ENCODE results near the gene C19orf44.

The C19orf44 gene

GRCh38 chr19:16527971-16528521 lies 31.9 kb downstream of the C19orf44 start:
- H3K4me1 ChIP-seq (ENCODE audit: insufficient read depth, low read length) = no peaks in the 10 kb centered on the region
- H3K27ac ChIP-seq (ENCODE audit: low read depth, low read length) = no peak overlapping the region
- no peak overlapping the region for H3K9ac ChIP-seq (ENCODE audit: low read depth, low read length)
- H3K9me3 ChIP-seq (ENCODE audit: insufficient read depth, low read depth, low read length) = no peaks in the 10 kb centered on the region
- no peak overlapping the region for H3K4me3 ChIP-seq (ENCODE audit: low read length)
- peaks cover 100% of the 10 kb centered on the region for H3K36me3 ChIP-seq (ENCODE audit: insufficient read depth, low read length)
- 90% methylated on average over 12 of the region's 12 CpGs for WGBS
- H3K27me3 ChIP-seq (ENCODE audit: insufficient read depth, low read length) = no peaks in the 10 kb centered on the region

GRCh38 chr19:16529466-16530144 lies 33.4 kb downstream of the C19orf44 start:
- H3K27ac ChIP-seq (ENCODE audit: low read depth, low read length) = no peak overlapping the region
- no peaks in the 10 kb centered on the region for H3K9me3 ChIP-seq (ENCODE audit: insufficient read depth, low read depth, low read length)
- 94% methylated on average over 25 of the region's 25 CpGs for WGBS
- H3K27me3 ChIP-seq (ENCODE audit: insufficient read depth, low read length) = no peaks in the 10 kb centered on the region
- H3K36me3 ChIP-seq (ENCODE audit: insufficient read depth, low read length) = peaks cover 100% of the 10 kb centered on the region
- no peak overlapping the region for H3K4me3 ChIP-seq (ENCODE audit: low read length)
- no peaks in the 10 kb centered on the region for H3K4me1 ChIP-seq (ENCODE audit: insufficient read depth, low read length)
- H3K9ac ChIP-seq (ENCODE audit: low read depth, low read length) = no peak overlapping the region

- Histone ChIP-seq H3K27ac (ENCODE audit: low read depth, low read length) (no peak overlapping the region), H3K9ac (ENCODE audit: low read depth, low read length) (no peak overlapping the region), H3K9me3 (ENCODE audit: insufficient read depth, low read depth, low read length) (no peaks in the 10 kb centered on the region), H3K36me3 (ENCODE audit: insufficient read depth, low read length) (peaks cover 98% of the 10 kb centered on the region), H3K27me3 (ENCODE audit: insufficient read depth, low read length) (no peaks in the 10 kb centered on the region), H3K4me1 (ENCODE audit: insufficient read depth, low read length) (no peaks in the 10 kb centered on the region), H3K4me3 (ENCODE audit: low read length) (no peak overlapping the region)
- 95% methylated on average over 43 of the region's 43 CpGs for WGBS
Measured at GRCh38 chr19:16530540-16531379, 34.6 kb downstream of the C19orf44 start.

- Histone ChIP-seq H3K9me3 (ENCODE audit: insufficient read depth, low read depth, low read length) (no peaks in the 10 kb centered on the region), H3K27ac (ENCODE audit: low read depth, low read length) (no peak overlapping the region), H3K27me3 (ENCODE audit: insufficient read depth, low read length) (no peaks in the 10 kb centered on the region), H3K9ac (ENCODE audit: low read depth, low read length) (no peak overlapping the region), H3K4me3 (ENCODE audit: low read length) (no peak overlapping the region), H3K36me3 (ENCODE audit: insufficient read depth, low read length) (peaks cover 98% of the 10 kb centered on the region), H3K4me1 (ENCODE audit: insufficient read depth, low read length) (no peaks in the 10 kb centered on the region)
- WGBS = 97% methylated on average over 12 of the region's 12 CpGs
Measured at GRCh38 chr19:16531380-16531669, 35.1 kb downstream of the C19orf44 start.

GRCh38 chr19:16532440-16533234 lies 36.4 kb downstream of the C19orf44 start:
- no peaks in the 10 kb centered on the region for H3K27me3 ChIP-seq (ENCODE audit: insufficient read depth, low read length)
- no peaks in the 10 kb centered on the region for H3K9me3 ChIP-seq (ENCODE audit: insufficient read depth, low read depth, low read length)
- no peak overlapping the region for H3K9ac ChIP-seq (ENCODE audit: low read depth, low read length)
- 96% methylated on average over 47 of the region's 47 CpGs for WGBS
- no peaks in the 10 kb centered on the region for H3K4me1 ChIP-seq (ENCODE audit: insufficient read depth, low read length)
- H3K27ac ChIP-seq (ENCODE audit: low read depth, low read length) = no peak overlapping the region
- no peak overlapping the region for H3K4me3 ChIP-seq (ENCODE audit: low read length)
- peaks cover 94% of the 10 kb centered on the region for H3K36me3 ChIP-seq (ENCODE audit: insufficient read depth, low read length)

- peaks cover 88% of the 10 kb centered on the region for H3K36me3 ChIP-seq (ENCODE audit: insufficient read depth, low read length)
- 95% methylated on average over 18 of the region's 18 CpGs for WGBS
- no peak overlapping the region for H3K9ac ChIP-seq (ENCODE audit: low read depth, low read length)
- H3K4me3 ChIP-seq (ENCODE audit: low read length) = no peak overlapping the region
- H3K27me3 ChIP-seq (ENCODE audit: insufficient read depth, low read length) = no peaks in the 10 kb centered on the region
- H3K27ac ChIP-seq (ENCODE audit: low read depth, low read length) = no peak overlapping the region
- no peaks in the 10 kb centered on the region for H3K9me3 ChIP-seq (ENCODE audit: insufficient read depth, low read depth, low read length)
- no peaks in the 10 kb centered on the region for H3K4me1 ChIP-seq (ENCODE audit: insufficient read depth, low read length)
Measured at GRCh38 chr19:16535381-16535780, 39.2 kb downstream of the C19orf44 start.

GRCh38 chr19:16536130-16536529 lies 39.9 kb downstream of the C19orf44 start:
- no peaks in the 10 kb centered on the region for H3K9me3 ChIP-seq (ENCODE audit: insufficient read depth, low read depth, low read length)
- 97% methylated on average over 9 of the region's 9 CpGs for WGBS
- H3K4me1 ChIP-seq (ENCODE audit: insufficient read depth, low read length) = 0 out of 2 replicates have a peak, but pooled peaks cover 4% of the 10 kb centered on the region
- H3K27me3 ChIP-seq (ENCODE audit: insufficient read depth, low read length) = no peaks in the 10 kb centered on the region
- no peak overlapping the region for H3K27ac ChIP-seq (ENCODE audit: low read depth, low read length)
- no peak overlapping the region for H3K9ac ChIP-seq (ENCODE audit: low read depth, low read length)
- H3K4me3 ChIP-seq (ENCODE audit: low read length) = no peak overlapping the region
- H3K36me3 ChIP-seq (ENCODE audit: insufficient read depth, low read length) = peaks cover 86% of the 10 kb centered on the region

- Histone ChIP-seq H3K9me3 (ENCODE audit: insufficient read depth, low read depth, low read length) (no peaks in the 10 kb centered on the region), H3K36me3 (ENCODE audit: insufficient read depth, low read length) (peaks cover 77% of the 10 kb centered on the region), H3K4me1 (ENCODE audit: insufficient read depth, low read length) (0 out of 2 replicates have a peak, but pooled peaks cover 6% of the 10 kb centered on the region), H3K27me3 (ENCODE audit: insufficient read depth, low read length) (no peaks in the 10 kb centered on the region), H3K4me3 (ENCODE audit: low read length) (no peak overlapping the region), H3K9ac (ENCODE audit: low read depth, low read length) (no peak overlapping the region), H3K27ac (ENCODE audit: low read depth, low read length) (no peak overlapping the region)
- WGBS = 97% methylated on average over 13 of the region's 13 CpGs
Measured at GRCh38 chr19:16537111-16537510, 40.9 kb downstream of the C19orf44 start.

GRCh38 chr19:16540948-16541347 lies 44.8 kb downstream of the C19orf44 start:
- Histone ChIP-seq H3K27ac (ENCODE audit: low read depth, low read length) (no peak overlapping the region), H3K9me3 (ENCODE audit: insufficient read depth, low read depth, low read length) (no peaks in the 10 kb centered on the region), H3K27me3 (ENCODE audit: insufficient read depth, low read length) (no peaks in the 10 kb centered on the region), H3K36me3 (ENCODE audit: insufficient read depth, low read length) (peaks cover 45% of the 10 kb centered on the region), H3K9ac (ENCODE audit: low read depth, low read length) (peak overlapping the region; percentile 99), H3K4me1 (ENCODE audit: insufficient read depth, low read length) (0 out of 2 replicates have a peak, but pooled peaks cover 10% of the 10 kb centered on the region), H3K4me3 (ENCODE audit: low read length) (peak overlapping the region; percentile 95)
- 93% methylated on average over 12 of the region's 12 CpGs for WGBS

- Histone ChIP-seq H3K36me3 (ENCODE audit: insufficient read depth, low read length) (peaks cover 39% of the 10 kb centered on the region), H3K9ac (ENCODE audit: low read depth, low read length) (peak overlapping the region; percentile 99), H3K27me3 (ENCODE audit: insufficient read depth, low read length) (no peaks in the 10 kb centered on the region), H3K4me1 (ENCODE audit: insufficient read depth, low read length) (0 out of 2 replicates have a peak, but pooled peaks cover 10% of the 10 kb centered on the region), H3K9me3 (ENCODE audit: insufficient read depth, low read depth, low read length) (no peaks in the 10 kb centered on the region), H3K27ac (ENCODE audit: low read depth, low read length) (peak overlapping the region; percentile 95), H3K4me3 (ENCODE audit: low read length) (peak overlapping the region; percentile 95)
- 4% methylated on average over 29 of the region's 29 CpGs for WGBS
Measured at GRCh38 chr19:16541526-16542044, 45.4 kb downstream of the C19orf44 start.
